Neural cell (in vitro differentiated cells): Measurements from ENCODE around the gene LAIR1.

Source experiments
- CTCF ChIP-seq: fragments of 450-650 bp; IDR thresholded peaks from 2 replicates; pipeline ENCODE4 v1.5.1; 2014; ENCODE audit warnings: antibody characterized with exemption, mild to moderate bottlenecking, moderate library complexity; ENCODE audit not compliant: poor library complexity, severe bottlenecking
- RAD21 ChIP-seq: fragments of 450-650 bp; conservative IDR thresholded peaks from 2 replicates; pipeline ENCODE4 v1.6.1; 2014; ENCODE audit warnings: antibody characterized with exemption, mild to moderate bottlenecking, moderate library complexity

GRCh38 chr19:54335979-54336892 lies 28.5 kb downstream of the LAIR1 start:
- TF ChIP-seq CTCF (no peak), RAD21 (no peak)
